Peyer's patch (tissue), 4 donors: Measurements from ENCODE around the gene ADGRG1.

Experiments
- POLR2A ChIP-seq, 2 donors: fragments of 450-650 bp; IDR thresholded peaks; one replicate each; pipeline ENCODE4 v1.5.1; 2017; ENCODE audit warnings: antibody characterized with exemption in 2 of 2, mild to moderate bottlenecking in 2 of 2, moderate library complexity in 2 of 2
- TF ChIP-seq, protein P1 (sequence below), 6 experiments: fragments of 450-650 bp in 4 of 6; fragments of 200-600 bp in 2 of 6; sonication (generic) in 1 of 6; IDR thresholded peaks; one replicate each; pipeline ENCODE4 v1.5.1; 2017 to 2019; ENCODE audit warnings: antibody characterized with exemption in 6 of 6, mild to moderate bottlenecking in 3 of 6, moderate library complexity in 1 of 6

GRCh38 chr16:57711346-57711745, 82.9 kb downstream of the ADGRG1 start:
- TF ChIP-seq, protein P1, sequence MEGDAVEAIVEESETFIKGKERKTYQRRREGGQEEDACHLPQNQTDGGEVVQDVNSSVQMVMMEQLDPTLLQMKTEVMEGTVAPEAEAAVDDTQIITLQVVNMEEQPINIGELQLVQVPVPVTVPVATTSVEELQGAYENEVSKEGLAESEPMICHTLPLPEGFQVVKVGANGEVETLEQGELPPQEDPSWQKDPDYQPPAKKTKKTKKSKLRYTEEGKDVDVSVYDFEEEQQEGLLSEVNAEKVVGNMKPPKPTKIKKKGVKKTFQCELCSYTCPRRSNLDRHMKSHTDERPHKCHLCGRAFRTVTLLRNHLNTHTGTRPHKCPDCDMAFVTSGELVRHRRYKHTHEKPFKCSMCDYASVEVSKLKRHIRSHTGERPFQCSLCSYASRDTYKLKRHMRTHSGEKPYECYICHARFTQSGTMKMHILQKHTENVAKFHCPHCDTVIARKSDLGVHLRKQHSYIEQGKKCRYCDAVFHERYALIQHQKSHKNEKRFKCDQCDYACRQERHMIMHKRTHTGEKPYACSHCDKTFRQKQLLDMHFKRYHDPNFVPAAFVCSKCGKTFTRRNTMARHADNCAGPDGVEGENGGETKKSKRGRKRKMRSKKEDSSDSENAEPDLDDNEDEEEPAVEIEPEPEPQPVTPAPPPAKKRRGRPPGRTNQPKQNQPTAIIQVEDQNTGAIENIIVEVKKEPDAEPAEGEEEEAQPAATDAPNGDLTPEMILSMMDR (IDR thresholded peaks at IDR 0.05), result no peak
- TF ChIP-seq POLR2A (IDR thresholded peaks at IDR 0.05), result no peak
